ENCODE data around the gene SEMA3B. TPM values are rescaled to one million over a fixed set of nuclear protein-coding genes. Genes with fewer than 3 reads are reported as not detected.

The SEMA3B gene
- total and polyA plus RNA-seq, 4 donors = 39.6 to 95.7 (median 61.7) TPM

- WGBS, 2 donors = 47 to 74% methylated on average over 8 of the region's 8 CpGs
- H3K9me3 ChIP-seq (ENCODE audit: control insufficient read depth in 4 of 4, insufficient read depth in 3 of 4, low read length in 3 of 4) = no peaks in the 10 kb centered on the region
- H3K9ac ChIP-seq (ENCODE audit: insufficient read depth in 1 of 2, low read length in 2 of 2) = no peak overlapping the region
- no peaks in the 10 kb centered on the region for H3K36me3 ChIP-seq (ENCODE audit: control insufficient read depth in 4 of 4, insufficient read depth in 4 of 4, low read length in 4 of 4)
- H3K27ac ChIP-seq (ENCODE audit: low read depth in 1 of 2, low read length in 1 of 2) = peak overlapping the region in 1 of 2 donors; percentile 51
- peaks cover 0 to 18% (median 0%) of the 10 kb centered on the region in 5 donors for H3K4me1 ChIP-seq (ENCODE audit: control insufficient read depth in 5 of 5, insufficient read depth in 5 of 5, low read length in 5 of 5)
- DNase-seq (no peak), ATAC-seq (ENCODE audit: insufficient read depth, low FRiP score) (no peak)
- H3K4me3 ChIP-seq = no peak overlapping the region
- H3K27me3 ChIP-seq (ENCODE audit: control insufficient read depth in 3 of 3, insufficient read depth in 3 of 3, low read length in 2 of 3) = no peaks in the 10 kb centered on the region
- no peak for TF ChIP-seq CTCF (IDR thresholded peaks at IDR 0.05; ENCODE audit: control extremely low read depth, extremely low read depth)
Observed at GRCh38 chr3:50230104-50230793, 38.7 kb upstream of the SEMA3B start.

GRCh38 chr3:50230794-50231125, 38.2 kb upstream of the SEMA3B start:
- WGBS, 2 donors = 85 to 91% methylated on average over 4 of the region's 4 CpGs

GRCh38 chr3:50231581-50231980, 37.4 kb upstream of the SEMA3B start:
- Histone ChIP-seq H3K36me3 (ENCODE audit: control insufficient read depth in 4 of 4, insufficient read depth in 4 of 4, low read length in 4 of 4) (no peaks in the 10 kb centered on the region), H3K27me3 (ENCODE audit: control insufficient read depth in 3 of 3, insufficient read depth in 3 of 3, low read length in 2 of 3) (no peaks in the 10 kb centered on the region), H3K9ac (ENCODE audit: insufficient read depth in 1 of 2, low read length in 2 of 2) (no peak overlapping the region), H3K4me1 (ENCODE audit: control insufficient read depth in 5 of 5, insufficient read depth in 5 of 5, low read length in 5 of 5) (peaks cover 0 to 14% (median 0%) of the 10 kb centered on the region in 5 donors), H3K4me3 (no peak overlapping the region), H3K27ac (ENCODE audit: low read depth in 1 of 2, low read length in 1 of 2) (no peak overlapping the region), H3K9me3 (ENCODE audit: control insufficient read depth in 4 of 4, insufficient read depth in 3 of 4, low read length in 3 of 4) (no peaks in the 10 kb centered on the region)
- WGBS, 2 donors = 84 to 87% methylated on average over 5 of the region's 5 CpGs
- ATAC-seq (ENCODE audit: insufficient read depth, low FRiP score) (no peak), DNase-seq (no peak)
- TF ChIP-seq CTCF (IDR thresholded peaks at IDR 0.05; ENCODE audit: control extremely low read depth, extremely low read depth) = no peak

More at GRCh38 chr3:50230794-50231125, 38.2 kb upstream of the SEMA3B start:
- H3K27ac ChIP-seq (ENCODE audit: low read depth in 1 of 2, low read length in 1 of 2) = peak overlapping the region in 1 of 2 donors; percentile 51
- TF ChIP-seq CTCF (IDR thresholded peaks at IDR 0.05; ENCODE audit: control extremely low read depth, extremely low read depth) = no peak
- DNase-seq = no peak
- H3K27me3 ChIP-seq (ENCODE audit: control insufficient read depth in 3 of 3, insufficient read depth in 3 of 3, low read length in 2 of 3) = no peaks in the 10 kb centered on the region
- ATAC-seq (ENCODE audit: insufficient read depth, low FRiP score) = no peak
- H3K9me3 ChIP-seq (ENCODE audit: control insufficient read depth in 4 of 4, insufficient read depth in 3 of 4, low read length in 3 of 4) = no peaks in the 10 kb centered on the region
- H3K9ac ChIP-seq (ENCODE audit: insufficient read depth in 1 of 2, low read length in 2 of 2) = no peak overlapping the region
- no peaks in the 10 kb centered on the region for H3K36me3 ChIP-seq (ENCODE audit: control insufficient read depth in 4 of 4, insufficient read depth in 4 of 4, low read length in 4 of 4)
- peaks cover 0 to 18% (median 0%) of the 10 kb centered on the region in 5 donors for H3K4me1 ChIP-seq (ENCODE audit: control insufficient read depth in 5 of 5, insufficient read depth in 5 of 5, low read length in 5 of 5)
- no peak overlapping the region for H3K4me3 ChIP-seq

- H3K4me1 ChIP-seq (ENCODE audit: control insufficient read depth in 5 of 5, insufficient read depth in 5 of 5, low read length in 5 of 5) = peaks cover 0 to 11% (median 0%) of the 10 kb centered on the region in 5 donors
Observed at GRCh38 chr3:50232303-50232702, 36.6 kb upstream of the SEMA3B start.

More at GRCh38 chr3:50232303-50232702, 36.6 kb upstream of the SEMA3B start:
- DNase-seq = no peak
- TF ChIP-seq CTCF (IDR thresholded peaks at IDR 0.05; ENCODE audit: control extremely low read depth, extremely low read depth) = no peak
- Histone ChIP-seq H3K36me3 (ENCODE audit: control insufficient read depth in 4 of 4, insufficient read depth in 4 of 4, low read length in 4 of 4) (no peaks in the 10 kb centered on the region), H3K9me3 (ENCODE audit: control insufficient read depth in 4 of 4, insufficient read depth in 3 of 4, low read length in 3 of 4) (no peaks in the 10 kb centered on the region), H3K9ac (ENCODE audit: insufficient read depth in 1 of 2, low read length in 2 of 2) (no peak overlapping the region), H3K27ac (ENCODE audit: low read depth in 1 of 2, low read length in 1 of 2) (no peak overlapping the region), H3K4me3 (no peak overlapping the region), H3K27me3 (ENCODE audit: control insufficient read depth in 3 of 3, insufficient read depth in 3 of 3, low read length in 2 of 3) (no peaks in the 10 kb centered on the region)
- WGBS, 2 donors = 74 to 82% methylated on average over 3 of the region's 3 CpGs
- ATAC-seq (ENCODE audit: insufficient read depth, low FRiP score) = no peak
